DMS 273 (cell line): Measurements from ENCODE around the gene ATG10.
"Not testable (repeated sequence)": the region's sequence is repeated elsewhere in the genome, so short reads cannot be mapped to it uniquely, and the experiment has no call there.

Source experiments
- DNase-seq: peaks from one replicate; lab custom pipeline; 2025; ENCODE audit not compliant: unreplicated experiment; lab: John Stamatoyannopoulos, UW

Gene ATG10

DNA sequence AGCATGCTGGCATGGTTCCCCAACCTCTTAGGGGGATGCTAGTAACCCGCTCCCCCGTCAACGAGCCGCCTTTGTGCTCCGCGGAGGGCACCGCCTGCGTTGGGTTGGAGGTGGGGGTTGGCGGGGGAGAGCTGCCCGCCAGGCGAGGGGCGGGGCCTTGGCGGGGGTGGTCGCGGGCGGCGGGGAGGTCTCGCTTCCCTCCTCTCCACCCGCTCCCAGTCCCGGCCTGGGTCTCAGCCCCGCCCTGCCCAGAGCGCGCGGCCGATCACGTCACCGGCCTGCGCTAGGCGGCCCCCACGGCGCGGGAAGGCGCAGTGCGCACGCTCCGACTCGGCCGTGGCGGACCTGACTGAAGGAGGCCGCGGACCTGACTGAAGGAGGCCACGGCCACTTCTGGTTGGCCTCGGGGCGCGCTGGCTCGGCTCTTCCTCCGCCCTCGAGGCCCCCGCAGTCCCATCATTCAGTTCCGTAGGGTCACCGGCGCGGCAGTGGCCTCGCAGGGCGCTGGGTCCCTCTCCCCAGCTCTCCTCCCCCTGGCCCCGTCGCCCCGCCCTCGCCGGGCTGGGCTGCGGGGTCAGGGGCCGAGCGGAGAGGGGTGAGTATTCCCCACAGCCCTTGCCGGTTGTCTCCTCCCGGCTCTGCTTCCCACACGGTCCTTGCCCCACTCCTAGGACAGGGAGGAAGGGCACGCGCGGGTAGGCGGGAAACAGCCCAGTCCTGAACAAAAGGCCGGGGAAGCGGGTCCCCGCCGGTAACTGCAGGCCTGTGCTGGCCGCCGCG lies at the start of gene ATG10:
ATG10 (plus strand) TSS at position 312 of the 780 bp plus-strand sequence. CDS start 15,548 bp downstream, outside the sequence.
- peak; percentile 98 for DNase-seq

DNA sequence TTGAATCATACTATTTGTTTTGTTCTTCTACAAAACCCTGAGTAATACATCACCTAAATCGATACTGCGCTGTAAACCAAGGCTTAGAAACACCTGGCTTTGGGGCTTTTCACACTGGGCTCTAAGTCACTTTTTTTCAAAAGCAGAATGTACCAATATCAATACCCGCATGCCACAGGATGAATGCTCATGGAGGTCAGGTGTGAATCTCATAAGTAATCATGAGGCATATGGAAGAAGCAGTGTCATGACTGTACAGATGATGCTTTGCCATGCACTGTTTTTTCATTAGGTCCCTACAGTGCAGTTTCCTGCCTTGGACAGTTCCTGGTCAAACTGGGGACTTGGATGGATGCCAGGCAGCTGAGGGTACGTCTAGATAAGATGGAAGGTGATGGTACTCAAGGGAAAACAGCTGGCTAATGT lies 49.0 kb upstream of the ATG10 start:
- DNase-seq = peak; percentile 35

- DNase-seq = peak; percentile 80
These were observed 47.4 kb upstream of the ATG10 start for GRCh38 chr5:81924442-81924841.

DNA sequence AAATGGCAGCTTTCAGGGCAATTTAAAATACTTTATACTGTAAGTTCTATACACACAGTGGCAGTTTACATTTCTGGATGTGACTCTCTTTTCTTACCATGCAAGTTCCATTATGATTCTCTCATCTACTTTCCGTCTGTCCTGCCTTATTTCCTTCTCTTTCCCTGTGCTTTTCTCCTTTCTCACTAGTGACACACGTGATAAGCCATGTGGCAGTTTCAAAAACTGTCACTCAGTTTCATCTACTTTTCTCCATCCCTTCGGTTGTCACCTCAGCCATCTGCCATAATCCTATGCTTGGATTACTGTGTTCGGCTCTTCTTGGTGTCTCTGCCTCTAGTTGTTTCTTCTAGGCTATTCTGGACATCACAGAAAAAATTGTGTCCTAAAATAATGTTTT lies 46.8 kb upstream of the ATG10 start:
- DNase-seq = peak; percentile 23

DNA sequence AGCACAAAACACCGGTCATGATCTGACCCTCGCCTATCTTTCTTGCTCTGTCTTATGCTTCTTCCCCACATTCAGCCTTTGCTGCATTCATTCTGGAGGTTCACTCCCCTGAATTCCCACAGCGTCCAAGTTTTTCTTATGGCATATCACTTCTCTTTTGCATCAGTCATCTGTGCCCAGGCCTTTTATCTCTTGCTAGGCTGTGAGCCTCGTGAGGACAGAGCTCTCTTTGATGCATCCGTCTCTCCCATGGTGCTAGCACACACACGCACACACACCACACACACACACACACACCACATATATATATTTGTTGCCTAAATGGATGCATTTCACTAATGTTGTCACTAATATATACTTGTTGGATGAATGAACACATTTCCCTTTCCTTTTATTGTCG lies 45.8 kb upstream of the ATG10 start:
- no peak for DNase-seq

- no peak for DNase-seq
These were observed 35.8 kb upstream of the ATG10 start for GRCh38 chr5:81936066-81936465.

DNA sequence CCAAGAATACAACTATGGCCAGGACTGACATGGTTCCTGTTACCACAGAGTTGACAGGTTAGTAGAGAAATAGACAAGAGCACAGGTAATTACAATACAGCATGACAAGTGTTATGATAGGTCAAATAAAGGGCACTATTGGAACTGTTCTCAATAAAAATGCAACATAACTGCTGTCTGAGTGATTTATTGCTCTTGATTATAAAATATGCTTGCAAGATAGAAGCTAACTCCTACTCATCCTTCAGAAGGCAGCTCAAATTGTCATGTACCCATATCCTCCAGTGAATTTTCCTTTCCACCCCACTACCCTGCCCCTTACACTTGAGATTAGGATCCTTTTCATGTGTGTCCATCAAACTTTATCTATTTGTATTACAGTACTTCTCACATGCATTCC lies 35.1 kb upstream of the ATG10 start:
- DNase-seq = no peak

GRCh38 chr5:81942746-81943145 lies 29.1 kb upstream of the ATG10 start:
- no peak for DNase-seq

DNA sequence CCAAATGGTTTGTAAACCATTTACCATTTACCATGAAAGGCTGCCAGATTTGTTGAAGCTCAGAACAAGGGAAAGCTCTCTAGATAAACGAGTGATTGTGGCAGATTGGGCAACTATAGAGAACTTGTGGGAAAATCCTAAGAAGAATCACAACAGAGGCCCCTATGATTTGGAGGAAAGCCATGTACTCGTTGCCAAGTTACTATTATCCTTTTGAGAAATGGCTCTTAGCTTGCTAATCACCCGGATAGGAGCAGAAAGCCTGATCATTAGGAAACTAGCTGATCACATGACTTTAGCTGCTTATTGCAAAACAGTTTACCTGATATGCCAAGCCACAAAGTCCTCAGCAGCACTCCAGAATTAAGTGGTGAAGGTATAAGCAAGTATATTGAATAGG lies 23.5 kb upstream of the ATG10 start:
- no peak for DNase-seq

DNA sequence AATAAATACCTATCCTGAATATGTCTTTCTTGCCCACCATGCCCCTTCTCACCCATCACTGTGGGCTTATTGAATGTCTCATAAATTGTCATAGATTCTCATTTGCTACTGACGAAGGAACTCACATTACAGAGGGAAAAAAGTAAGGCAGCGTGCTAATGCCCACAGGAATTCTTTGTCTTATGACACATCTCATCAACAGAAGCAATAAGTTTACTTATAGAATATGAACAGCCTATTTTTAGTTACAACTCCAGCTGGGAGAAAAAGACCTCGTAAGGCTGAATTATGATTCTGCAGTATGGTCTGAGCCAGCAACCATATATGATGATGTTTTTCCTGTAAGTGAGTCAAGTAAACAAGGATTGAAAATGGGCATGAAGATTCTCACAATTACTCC lies 22.4 kb upstream of the ATG10 start:
- DNase-seq = no peak

DNA sequence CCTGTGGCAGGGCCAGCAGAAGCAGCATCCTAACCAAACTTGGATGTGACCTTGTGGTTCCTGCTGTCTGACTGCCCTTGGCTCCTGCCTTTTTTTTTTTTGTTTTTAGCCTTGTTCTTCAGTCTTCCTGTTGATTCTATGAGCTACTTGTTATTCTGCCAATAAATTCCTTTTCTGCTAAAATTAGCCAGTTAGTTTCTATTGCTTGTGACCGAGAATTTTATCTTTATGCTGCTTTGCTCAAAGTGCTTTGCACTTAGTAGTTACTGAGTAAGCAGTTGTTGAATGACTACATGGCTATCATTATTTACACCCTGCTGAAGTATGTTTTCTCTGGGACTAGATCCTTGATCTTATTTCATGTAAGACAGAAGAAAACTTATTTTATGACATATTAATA lies 20.8 kb upstream of the ATG10 start:
- no peak for DNase-seq

GRCh38 chr5:81954796-81955195 lies 17.0 kb upstream of the ATG10 start:
- DNase-seq = not testable (repeated sequence)

GRCh38 chr5:81958129-81958528 lies 13.7 kb upstream of the ATG10 start:
- DNase-seq = not testable (repeated sequence)

GRCh38 chr5:81961651-81962440 lies 10.0 kb upstream of the ATG10 start:
- no peak for DNase-seq

GRCh38 chr5:81963544-81963943 lies 8.3 kb upstream of the ATG10 start:
- no peak for DNase-seq

GRCh38 chr5:81965524-81965923 lies 6.3 kb upstream of the ATG10 start:
- no peak for DNase-seq

- DNase-seq = no peak
These were observed 2.6 kb upstream of the ATG10 start for GRCh38 chr5:81969226-81969625.

GRCh38 chr5:81969912-81970311 lies 1.9 kb upstream of the ATG10 start:
- no peak for DNase-seq

- peak; percentile 69 for DNase-seq
These were observed 612 bp upstream of the ATG10 start for GRCh38 chr5:81971111-81971711.

GRCh38 chr5:81972492-81972783 lies 615 bp downstream of the ATG10 start:
- DNase-seq = no peak

GRCh38 chr5:81980160-81980559 lies 8.3 kb downstream of the ATG10 start:
- DNase-seq = no peak
